PC-9 (cell line): ENCODE measurements around the gene APMAP. TPM values are rescaled to one million over a fixed set of nuclear protein-coding genes. Genes with fewer than 3 reads are reported as not detected.
A peak's percentile ranks its signal among the peaks of the same experiment; 100 is the strongest.

Experiments
- BruUV-seq: library from RNA; stranded (reverse); fragments of 400-500 nt; replicated peaks from 2 replicates; lab custom pipeline; 2021; lab: Mats Ljungman, UMichigan
- CTCF ChIA-PET: fragments of 300-600 bp; sonication (Branson Sonifier 250); formaldehyde crosslinking; loops from one replicate; lab custom pipeline; 2022; ENCODE audit warnings: antibody characterized with exemption; lab: Charles Lee
- POLR2A ChIA-PET: fragments of 300-600 bp; sonication (Branson Sonifier 250); formaldehyde crosslinking; loops from one replicate; lab custom pipeline; 2022; ENCODE audit warnings: antibody characterized with exemption; ENCODE audit not compliant: unreplicated experiment; lab: Charles Lee
- DNase-seq, 2 experiments: peaks; one replicate each; pipeline versions ENCODE4 v3.0.0 to v3.0.0-alpha.2; 2015 to 2022; ENCODE audit warnings: mixed read lengths in 1 of 2
- H2AFZ ChIP-seq: fragments of 200-600 bp; sonication (generic); 2 replicates; pipeline ENCODE4 v1.8.1; 2017; ENCODE audit warnings: antibody characterized with exemption
- H3F3A ChIP-seq: fragments of 200-600 bp; sonication (generic); 2 replicates; pipeline ENCODE4 v1.8.1; 2017; ENCODE audit warnings: antibody characterized with exemption, mild to moderate bottlenecking, low read depth; ENCODE audit not compliant: insufficient read depth
- H3K27ac ChIP-seq: fragments of 200-600 bp; sonication (generic); 2 replicates; pipeline ENCODE4 v1.6.1; 2016; ENCODE audit warnings: mixed run types
- H3K27me3 ChIP-seq: fragments of 200-600 bp; sonication (generic); 2 replicates; pipeline ENCODE4 v1.6.1; 2016; ENCODE audit warnings: low read depth, mixed run types; ENCODE audit not compliant: insufficient read depth
- H3K36me3 ChIP-seq: fragments of 200-600 bp; sonication (generic); 2 replicates; pipeline ENCODE4 v1.6.1; 2016; ENCODE audit warnings: low read depth, mixed run types
- H3K4me1 ChIP-seq: fragments of 200-600 bp; sonication (generic); replicated peaks from 2 replicates; pipeline ENCODE4 v1.6.1; 2016; ENCODE audit warnings: mixed run types; ENCODE audit not compliant: insufficient read depth
- H3K4me2 ChIP-seq: fragments of 200-600 bp; sonication (generic); 2 replicates; pipeline ENCODE4 v1.6.1; 2017; ENCODE audit warnings: mixed run types
- H3K4me3 ChIP-seq: fragments of 200-600 bp; sonication (generic); 2 replicates; pipeline ENCODE4 v1.6.1; 2016; ENCODE audit warnings: mixed run types
- H3K79me2 ChIP-seq: fragments of 200-600 bp; sonication (generic); 2 replicates; pipeline ENCODE4 v1.6.1; 2017; ENCODE audit warnings: low read depth, mixed run types
- H3K9me2 ChIP-seq: fragments of 200-600 bp; sonication (generic); 2 replicates; pipeline ENCODE4 v1.8.1; 2017; ENCODE audit warnings: mild to moderate bottlenecking; ENCODE audit not compliant: insufficient read depth
- H3K9me3 ChIP-seq: fragments of 200-600 bp; sonication (generic); 2 replicates; pipeline ENCODE4 v1.8.1; 2016; ENCODE audit warnings: low read depth; ENCODE audit not compliant: insufficient read depth
- H4K20me1 ChIP-seq: fragments of 200-600 bp; sonication (generic); 2 replicates; pipeline ENCODE4 v1.8.1; 2017; ENCODE audit not compliant: insufficient read depth
- CTCF ChIP-seq: fragments of 200-600 bp; sonication (generic); conservative IDR thresholded peaks from 2 replicates; pipeline ENCODE4 v1.6.1; 2017; ENCODE audit warnings: mixed run types, antibody characterized with exemption, mild to moderate bottlenecking, moderate library complexity
- EZH2 ChIP-seq: fragments of 200-600 bp; sonication (generic); IDR thresholded peaks from 2 replicates; pipeline ENCODE4 v1.8.0; 2017; ENCODE audit warnings: antibody characterized with exemption, low read depth
- intact Hi-C: fragments of 100-400 bp; cut with micrococcal nuclease; formaldehyde crosslinking; loops from one replicate; pipeline ENCODE4 v1.10.0; 2022; ENCODE audit not compliant: unreplicated experiment
- total RNA-seq: library from RNA; stranded (reverse); gene quantifications from 2 replicates; pipeline ENCODE4 v1.2.3, GENCODE V29; 2021

The APMAP gene
- total RNA-seq, 1 experiment from 2014 or later, result 103 TPM

- intact Hi-C loops, result loop anchor here (2.0 kb wide), 2 partner anchors 16 to 40 kb away; no protein-coding TSS in a partner anchor
- peaks cover 11% of the 10 kb centered on the region; the same call in 1 of the 2 replicates for H3K4me1 ChIP-seq
- TF ChIP-seq CTCF (no peak), EZH2 (no peak)
- peaks cover 7% of the 10 kb centered on the region; the same call in 1 of the 2 replicates for H3F3A ChIP-seq
- ChIA-PET POLR2A (no interaction called here), CTCF (no interaction called here)
- no peaks in the 10 kb centered on the region for H3K27me3 ChIP-seq
- no peak overlapping the region for H3K27ac ChIP-seq
- H3K4me3 ChIP-seq, result no peak overlapping the region
- H3K9me3 ChIP-seq, result no peaks in the 10 kb centered on the region
- no peaks in the 10 kb centered on the region for H3K79me2 ChIP-seq
- DNase-seq, result peak; percentile 20 to 31
- no peaks in the 10 kb centered on the region for H3K9me2 ChIP-seq
- BruUV-seq, result no TSS peak
- no peak overlapping the region for H2AFZ ChIP-seq
- H3K36me3 ChIP-seq, result no peaks in the 10 kb centered on the region
- H3K4me2 ChIP-seq, result no peak overlapping the region
- H4K20me1 ChIP-seq, result no peaks in the 10 kb centered on the region
These were observed 47.9 kb upstream of the APMAP start for GRCh38 chr20:25040438-25040831.

GRCh38 chr20:25039697-25040437 lies 47.3 kb upstream of the APMAP start:
- DNase-seq, result peak; percentile 59 to 71
- H3K4me1 ChIP-seq, result peaks cover 11% of the 10 kb centered on the region; the same call in 1 of the 2 replicates
- TF ChIP-seq CTCF (no peak), EZH2 (no peak)
- no peak overlapping the region for H2AFZ ChIP-seq
- ChIA-PET CTCF (no interaction called here), POLR2A (no interaction called here)
- H3K36me3 ChIP-seq, result no peaks in the 10 kb centered on the region
- H3K9me3 ChIP-seq, result no peaks in the 10 kb centered on the region
- no peak overlapping the region for H3K4me2 ChIP-seq
- no peaks in the 10 kb centered on the region for H3K79me2 ChIP-seq
- intact Hi-C loops, result loop anchor here (2.0 kb wide), 2 partner anchors 17 to 39 kb away; no protein-coding TSS in a partner anchor
- no peaks in the 10 kb centered on the region for H4K20me1 ChIP-seq
- H3F3A ChIP-seq, result peaks cover 7% of the 10 kb centered on the region; the same call in 1 of the 2 replicates
- no peaks in the 10 kb centered on the region for H3K9me2 ChIP-seq
- H3K4me3 ChIP-seq, result no peak overlapping the region
- no peak overlapping the region for H3K27ac ChIP-seq
- no TSS peak for BruUV-seq
- no peaks in the 10 kb centered on the region for H3K27me3 ChIP-seq

GRCh38 chr20:25038591-25039015 lies 46.1 kb upstream of the APMAP start:
- no peak overlapping the region for H2AFZ ChIP-seq
- H3K4me2 ChIP-seq, result no peak overlapping the region
- H3K4me3 ChIP-seq, result no peak overlapping the region
- no peak for TF ChIP-seq EZH2
- TF ChIP-seq CTCF, result no peak
- ChIA-PET CTCF (no interaction called here), POLR2A (no interaction called here)
- H3K4me1 ChIP-seq, result peaks cover 11% of the 10 kb centered on the region; the same call in 1 of the 2 replicates
- BruUV-seq, result no TSS peak
- no peaks in the 10 kb centered on the region for H3K79me2 ChIP-seq
- H3K9me2 ChIP-seq, result no peaks in the 10 kb centered on the region
- no peaks in the 10 kb centered on the region for H3K27me3 ChIP-seq
- no peaks in the 10 kb centered on the region for H4K20me1 ChIP-seq
- H3F3A ChIP-seq, result peaks cover 7% of the 10 kb centered on the region; the same call in 1 of the 2 replicates
- H3K36me3 ChIP-seq, result no peaks in the 10 kb centered on the region
- DNase-seq, result no peak
- intact Hi-C loops, result no loop called here
- no peak overlapping the region for H3K27ac ChIP-seq
- no peaks in the 10 kb centered on the region for H3K9me3 ChIP-seq
